Heart left ventricle (tissue), 13 donors: ENCODE results near the gene MARVELD3.

Source experiments
- CTCF ChIP-seq, 12 donors: fragments of 200-600 bp; sonication (generic) in 4 of 12; IDR thresholded peaks; one replicate each; pipeline versions ENCODE4 v1.5.0 to v1.8.0; 2018 to 2022; ENCODE audit warnings: antibody characterized with exemption in 12 of 12, mild to moderate bottlenecking in 5 of 12
- POLR2A ChIP-seq, 2 donors: fragments of 450-650 bp; IDR thresholded peaks; one replicate each; pipeline ENCODE4 v1.6.1; 2017; ENCODE audit warnings: antibody characterized with exemption in 2 of 2, mild to moderate bottlenecking in 2 of 2, moderate library complexity in 2 of 2
- donor health status: ischemic (EF 13 %, LVEDD 7.1; RV severe dilation, severe dysfunction).
- donor health status: DM: no; HTN: yes; CAD: no.
- donor health status: DM: no; HTN: no; CAD: no.
- donor health status: ischemic (EF 25% LVEDD 6.9; RV normal size, moderate dysfunction).
- donor health status: ischemic (EF 25% LVEDD 5.7; RV mildly dilated, moderate dysfunction).
- donor health status: ischemic (EF 35%, LVEDD 5.7; RV mildly dilated, moderate dysfunction).
- donor health status: nonischemic (EF 11% LVEDD 7.7; RV severe dilation, severe dysfunction).
- donor health status: DM: yes; HTN: yes; CAD: no.
- donor health status: PGD.
- donor health status: ischemic (EF 29% LVEDD 5.4; RV normal size, mild dysfunction).
- donor health status: nonischemic (EF 23%, LVEDD 6.1; RV moderate dilation, normal function).

GRCh38 chr16:71627731-71628181 is 1.8 kb downstream of the MARVELD3 start:
- TF ChIP-seq POLR2A (IDR thresholded peaks at IDR 0.05): no peak
- no peak for TF ChIP-seq CTCF (IDR thresholded peaks at IDR 0.05)
